ENCODE results near the gene PRKAR1A.
A peak's percentile ranks its signal among the peaks of the same experiment; 100 is the strongest.
"Not testable (repeated sequence)": the region's sequence is repeated elsewhere in the genome, so short reads cannot be mapped to it uniquely, and the experiment has no call there.

Gene PRKAR1A

GRCh38 chr17:68511671-68512246, 471 bp upstream of the PRKAR1A start:
- peak; percentile 47 for DNase-seq

- DNase-seq, result no peak
Measured at GRCh38 chr17:68512960-68513474, 787 bp downstream of the PRKAR1A start.

GRCh38 chr17:68513932-68514331, 1.7 kb downstream of the PRKAR1A start:
- DNase-seq, result no peak

- no peak for DNase-seq
Measured at GRCh38 chr17:68514831-68515635, 2.8 kb downstream of the PRKAR1A start.

GRCh38 chr17:68516732-68517131, 4.5 kb downstream of the PRKAR1A start:
- no peak for DNase-seq

- not testable (repeated sequence) for DNase-seq
Measured at GRCh38 chr17:68517605-68518004, 5.4 kb downstream of the PRKAR1A start.

- DNase-seq, result no peak
Measured at GRCh38 chr17:68518063-68518815, 6.0 kb downstream of the PRKAR1A start.

GRCh38 chr17:68519051-68519450, 6.8 kb downstream of the PRKAR1A start:
- DNase-seq, result not testable (repeated sequence)

GRCh38 chr17:68519911-68520310, 7.7 kb downstream of the PRKAR1A start:
- no peak for DNase-seq

GRCh38 chr17:68522266-68522665, 10.0 kb downstream of the PRKAR1A start:
- DNase-seq, result no peak

GRCh38 chr17:68526548-68526947, 14.3 kb downstream of the PRKAR1A start:
- no peak for DNase-seq

- no peak for DNase-seq
Measured at GRCh38 chr17:68527314-68527713, 15.1 kb downstream of the PRKAR1A start.

- DNase-seq, result no peak
Measured at GRCh38 chr17:68531252-68531651, 19.0 kb downstream of the PRKAR1A start.

- no peak for DNase-seq
Measured at GRCh38 chr17:68532826-68533225, 20.6 kb downstream of the PRKAR1A start.

- DNase-seq, result peak; percentile 31
Measured at GRCh38 chr17:68533887-68534694, 21.9 kb downstream of the PRKAR1A start.

GRCh38 chr17:68534695-68535088, 22.5 kb downstream of the PRKAR1A start:
- no peak for DNase-seq

GRCh38 chr17:68535922-68536321, 23.7 kb downstream of the PRKAR1A start:
- DNase-seq, result no peak

- DNase-seq, result no peak
Measured at GRCh38 chr17:68539548-68540467, 27.6 kb downstream of the PRKAR1A start.

- no peak for DNase-seq
Measured at GRCh38 chr17:68540981-68541380, 28.8 kb downstream of the PRKAR1A start.

GRCh38 chr17:68541816-68542215, 29.6 kb downstream of the PRKAR1A start:
- DNase-seq, result no peak

GRCh38 chr17:68542698-68543463, 30.7 kb downstream of the PRKAR1A start:
- no peak for DNase-seq
